ENCODE measurements around the gene LETM1. TPM values are rescaled to one million over a fixed set of nuclear protein-coding genes. Genes with fewer than 3 reads are reported as not detected.

Gene LETM1
- total and polyA plus RNA-seq, 2 experiments from 2014 or later: 23.3 to 68.9 TPM

DNA sequence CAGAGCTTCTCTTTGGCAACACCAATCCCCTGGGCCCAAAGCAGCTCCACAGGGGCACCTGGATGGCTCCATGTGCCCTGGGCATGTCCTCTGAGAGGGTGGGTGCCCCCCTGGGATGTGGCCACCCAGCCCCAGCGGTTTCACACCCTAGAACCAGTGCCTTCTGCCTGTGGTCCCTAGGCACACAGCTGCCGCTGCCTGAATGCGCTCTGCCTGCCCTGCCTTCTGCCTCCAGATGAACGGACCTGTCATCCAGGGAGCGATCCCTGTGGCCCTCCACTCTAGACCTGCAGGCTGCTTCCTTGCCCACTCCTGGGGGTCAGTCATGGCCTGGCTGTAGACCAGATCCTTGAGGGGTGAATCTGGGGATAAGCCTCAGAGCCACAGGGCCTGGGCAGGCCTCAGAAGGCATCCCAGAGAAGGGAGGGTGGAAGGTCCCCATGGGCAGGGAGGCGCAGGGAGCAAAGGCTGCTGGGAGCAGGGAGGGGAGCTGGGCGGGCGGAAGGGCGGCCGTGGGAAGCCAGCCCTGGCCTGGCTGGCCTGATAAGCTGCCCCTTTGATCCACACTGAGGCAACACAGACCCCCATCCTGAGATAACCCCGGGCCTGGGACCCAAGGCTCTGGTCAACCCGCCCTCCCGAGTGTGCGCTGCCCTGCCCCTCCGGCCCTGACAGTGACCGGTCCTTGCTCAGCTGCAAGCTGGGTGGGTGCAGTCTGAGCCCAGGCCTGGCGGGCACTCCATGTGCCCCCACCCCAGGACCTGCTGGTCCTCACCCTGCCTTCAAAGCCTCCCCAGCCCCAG is 71.0 kb downstream of the LETM1 start (continued):
- TF ChIP-seq, protein P1, sequence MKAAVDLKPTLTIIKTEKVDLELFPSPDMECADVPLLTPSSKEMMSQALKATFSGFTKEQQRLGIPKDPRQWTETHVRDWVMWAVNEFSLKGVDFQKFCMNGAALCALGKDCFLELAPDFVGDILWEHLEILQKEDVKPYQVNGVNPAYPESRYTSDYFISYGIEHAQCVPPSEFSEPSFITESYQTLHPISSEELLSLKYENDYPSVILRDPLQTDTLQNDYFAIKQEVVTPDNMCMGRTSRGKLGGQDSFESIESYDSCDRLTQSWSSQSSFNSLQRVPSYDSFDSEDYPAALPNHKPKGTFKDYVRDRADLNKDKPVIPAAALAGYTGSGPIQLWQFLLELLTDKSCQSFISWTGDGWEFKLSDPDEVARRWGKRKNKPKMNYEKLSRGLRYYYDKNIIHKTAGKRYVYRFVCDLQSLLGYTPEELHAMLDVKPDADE (IDR thresholded peaks at IDR 0.05): no peak
- TF ChIP-seq, protein P2, sequence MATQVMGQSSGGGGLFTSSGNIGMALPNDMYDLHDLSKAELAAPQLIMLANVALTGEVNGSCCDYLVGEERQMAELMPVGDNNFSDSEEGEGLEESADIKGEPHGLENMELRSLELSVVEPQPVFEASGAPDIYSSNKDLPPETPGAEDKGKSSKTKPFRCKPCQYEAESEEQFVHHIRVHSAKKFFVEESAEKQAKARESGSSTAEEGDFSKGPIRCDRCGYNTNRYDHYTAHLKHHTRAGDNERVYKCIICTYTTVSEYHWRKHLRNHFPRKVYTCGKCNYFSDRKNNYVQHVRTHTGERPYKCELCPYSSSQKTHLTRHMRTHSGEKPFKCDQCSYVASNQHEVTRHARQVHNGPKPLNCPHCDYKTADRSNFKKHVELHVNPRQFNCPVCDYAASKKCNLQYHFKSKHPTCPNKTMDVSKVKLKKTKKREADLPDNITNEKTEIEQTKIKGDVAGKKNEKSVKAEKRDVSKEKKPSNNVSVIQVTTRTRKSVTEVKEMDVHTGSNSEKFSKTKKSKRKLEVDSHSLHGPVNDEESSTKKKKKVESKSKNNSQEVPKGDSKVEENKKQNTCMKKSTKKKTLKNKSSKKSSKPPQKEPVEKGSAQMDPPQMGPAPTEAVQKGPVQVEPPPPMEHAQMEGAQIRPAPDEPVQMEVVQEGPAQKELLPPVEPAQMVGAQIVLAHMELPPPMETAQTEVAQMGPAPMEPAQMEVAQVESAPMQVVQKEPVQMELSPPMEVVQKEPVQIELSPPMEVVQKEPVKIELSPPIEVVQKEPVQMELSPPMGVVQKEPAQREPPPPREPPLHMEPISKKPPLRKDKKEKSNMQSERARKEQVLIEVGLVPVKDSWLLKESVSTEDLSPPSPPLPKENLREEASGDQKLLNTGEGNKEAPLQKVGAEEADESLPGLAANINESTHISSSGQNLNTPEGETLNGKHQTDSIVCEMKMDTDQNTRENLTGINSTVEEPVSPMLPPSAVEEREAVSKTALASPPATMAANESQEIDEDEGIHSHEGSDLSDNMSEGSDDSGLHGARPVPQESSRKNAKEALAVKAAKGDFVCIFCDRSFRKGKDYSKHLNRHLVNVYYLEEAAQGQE (IDR thresholded peaks at IDR 0.05; ENCODE audit: unreplicated experiment): no peak
- TF ChIP-seq ZNF331 (CRISPR knock-in tag; IDR thresholded peaks at IDR 0.05; ENCODE audit: low read depth) (no peak), NANOG (IDR thresholded peaks at IDR 0.05; ENCODE audit: borderline replicate concordance) (no peak)
- TF ChIP-seq, protein P3, sequence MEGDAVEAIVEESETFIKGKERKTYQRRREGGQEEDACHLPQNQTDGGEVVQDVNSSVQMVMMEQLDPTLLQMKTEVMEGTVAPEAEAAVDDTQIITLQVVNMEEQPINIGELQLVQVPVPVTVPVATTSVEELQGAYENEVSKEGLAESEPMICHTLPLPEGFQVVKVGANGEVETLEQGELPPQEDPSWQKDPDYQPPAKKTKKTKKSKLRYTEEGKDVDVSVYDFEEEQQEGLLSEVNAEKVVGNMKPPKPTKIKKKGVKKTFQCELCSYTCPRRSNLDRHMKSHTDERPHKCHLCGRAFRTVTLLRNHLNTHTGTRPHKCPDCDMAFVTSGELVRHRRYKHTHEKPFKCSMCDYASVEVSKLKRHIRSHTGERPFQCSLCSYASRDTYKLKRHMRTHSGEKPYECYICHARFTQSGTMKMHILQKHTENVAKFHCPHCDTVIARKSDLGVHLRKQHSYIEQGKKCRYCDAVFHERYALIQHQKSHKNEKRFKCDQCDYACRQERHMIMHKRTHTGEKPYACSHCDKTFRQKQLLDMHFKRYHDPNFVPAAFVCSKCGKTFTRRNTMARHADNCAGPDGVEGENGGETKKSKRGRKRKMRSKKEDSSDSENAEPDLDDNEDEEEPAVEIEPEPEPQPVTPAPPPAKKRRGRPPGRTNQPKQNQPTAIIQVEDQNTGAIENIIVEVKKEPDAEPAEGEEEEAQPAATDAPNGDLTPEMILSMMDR (conservative IDR thresholded peaks at IDR 0.05; ENCODE audit: low read depth in 2 of 2): no peak

DNA sequence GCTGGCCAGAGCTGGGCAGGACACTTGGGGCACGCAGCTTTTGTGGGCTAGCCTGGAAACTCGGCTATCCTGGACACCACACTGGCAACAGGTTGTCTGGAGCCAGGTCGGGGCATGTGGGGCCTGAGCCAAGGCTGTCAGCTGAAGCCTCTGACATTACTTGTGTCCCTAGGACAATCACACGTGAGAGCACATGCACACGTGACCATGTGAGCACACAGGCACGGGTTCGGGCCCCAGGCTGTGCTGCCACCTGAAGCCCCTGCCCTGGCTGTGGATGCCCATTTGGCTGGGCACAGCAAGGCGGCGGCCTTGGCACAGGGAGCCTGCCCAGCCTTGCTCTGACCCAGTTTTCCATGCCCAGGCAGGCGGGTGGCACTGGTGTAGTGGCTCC is 71.6 kb downstream of the LETM1 start:
- Mint-ChIP-seq H3K27me3 (ENCODE audit: insufficient read depth, low read depth, poor library complexity) (peaks cover 8% of the 10 kb centered on the region), H3K9me3 (no peaks in the 10 kb centered on the region), H3K4me1 (peaks cover 2% of the 10 kb centered on the region; the same call in 2 of the 3 replicates), H3K4me3 (no peak overlapping the region), H3K36me3 (ENCODE audit: low read depth) (no peaks in the 10 kb centered on the region), H3K27ac (no peak overlapping the region)
- H3K4me2 ChIP-seq: no peak overlapping the region
- H3K27me3 ChIP-seq (ENCODE audit: insufficient read depth): no peaks in the 10 kb centered on the region
- no peak overlapping the region for H2AFZ ChIP-seq
- no peak overlapping the region for H3K4me3 ChIP-seq
- H3K27ac ChIP-seq (ENCODE audit: low read depth): no peak overlapping the region
- H3F3A ChIP-seq (replicated peaks; ENCODE audit: low read depth): 0 out of 2 replicates have a peak, but pooled peaks cover 3% of the 10 kb centered on the region
- DNase-seq (ENCODE audit: low spot score) (no peak), ATAC-seq (no peak)
- no peaks in the 10 kb centered on the region for H4K20me1 ChIP-seq (replicated peaks; ENCODE audit: insufficient read depth)
- H3K36me3 ChIP-seq (ENCODE audit: insufficient read depth): no peaks in the 10 kb centered on the region
- no peaks in the 10 kb centered on the region for H3K9me2 ChIP-seq (ENCODE audit: insufficient read depth)
- H3K79me2 ChIP-seq (replicated peaks; ENCODE audit: insufficient read depth): no peaks in the 10 kb centered on the region
- no peaks in the 10 kb centered on the region; the same call in 1 of the 2 replicates for H3K4me1 ChIP-seq (ENCODE audit: insufficient read depth)
- TF ChIP-seq, protein P1 (IDR thresholded peaks at IDR 0.05): no peak
- TF ChIP-seq ZNF114 (CRISPR knock-in tag; IDR thresholded peaks at IDR 0.05) (no peak), JUNB (IDR thresholded peaks at IDR 0.05; ENCODE audit: unreplicated experiment) (no peak)
- TF ChIP-seq, protein P4, sequence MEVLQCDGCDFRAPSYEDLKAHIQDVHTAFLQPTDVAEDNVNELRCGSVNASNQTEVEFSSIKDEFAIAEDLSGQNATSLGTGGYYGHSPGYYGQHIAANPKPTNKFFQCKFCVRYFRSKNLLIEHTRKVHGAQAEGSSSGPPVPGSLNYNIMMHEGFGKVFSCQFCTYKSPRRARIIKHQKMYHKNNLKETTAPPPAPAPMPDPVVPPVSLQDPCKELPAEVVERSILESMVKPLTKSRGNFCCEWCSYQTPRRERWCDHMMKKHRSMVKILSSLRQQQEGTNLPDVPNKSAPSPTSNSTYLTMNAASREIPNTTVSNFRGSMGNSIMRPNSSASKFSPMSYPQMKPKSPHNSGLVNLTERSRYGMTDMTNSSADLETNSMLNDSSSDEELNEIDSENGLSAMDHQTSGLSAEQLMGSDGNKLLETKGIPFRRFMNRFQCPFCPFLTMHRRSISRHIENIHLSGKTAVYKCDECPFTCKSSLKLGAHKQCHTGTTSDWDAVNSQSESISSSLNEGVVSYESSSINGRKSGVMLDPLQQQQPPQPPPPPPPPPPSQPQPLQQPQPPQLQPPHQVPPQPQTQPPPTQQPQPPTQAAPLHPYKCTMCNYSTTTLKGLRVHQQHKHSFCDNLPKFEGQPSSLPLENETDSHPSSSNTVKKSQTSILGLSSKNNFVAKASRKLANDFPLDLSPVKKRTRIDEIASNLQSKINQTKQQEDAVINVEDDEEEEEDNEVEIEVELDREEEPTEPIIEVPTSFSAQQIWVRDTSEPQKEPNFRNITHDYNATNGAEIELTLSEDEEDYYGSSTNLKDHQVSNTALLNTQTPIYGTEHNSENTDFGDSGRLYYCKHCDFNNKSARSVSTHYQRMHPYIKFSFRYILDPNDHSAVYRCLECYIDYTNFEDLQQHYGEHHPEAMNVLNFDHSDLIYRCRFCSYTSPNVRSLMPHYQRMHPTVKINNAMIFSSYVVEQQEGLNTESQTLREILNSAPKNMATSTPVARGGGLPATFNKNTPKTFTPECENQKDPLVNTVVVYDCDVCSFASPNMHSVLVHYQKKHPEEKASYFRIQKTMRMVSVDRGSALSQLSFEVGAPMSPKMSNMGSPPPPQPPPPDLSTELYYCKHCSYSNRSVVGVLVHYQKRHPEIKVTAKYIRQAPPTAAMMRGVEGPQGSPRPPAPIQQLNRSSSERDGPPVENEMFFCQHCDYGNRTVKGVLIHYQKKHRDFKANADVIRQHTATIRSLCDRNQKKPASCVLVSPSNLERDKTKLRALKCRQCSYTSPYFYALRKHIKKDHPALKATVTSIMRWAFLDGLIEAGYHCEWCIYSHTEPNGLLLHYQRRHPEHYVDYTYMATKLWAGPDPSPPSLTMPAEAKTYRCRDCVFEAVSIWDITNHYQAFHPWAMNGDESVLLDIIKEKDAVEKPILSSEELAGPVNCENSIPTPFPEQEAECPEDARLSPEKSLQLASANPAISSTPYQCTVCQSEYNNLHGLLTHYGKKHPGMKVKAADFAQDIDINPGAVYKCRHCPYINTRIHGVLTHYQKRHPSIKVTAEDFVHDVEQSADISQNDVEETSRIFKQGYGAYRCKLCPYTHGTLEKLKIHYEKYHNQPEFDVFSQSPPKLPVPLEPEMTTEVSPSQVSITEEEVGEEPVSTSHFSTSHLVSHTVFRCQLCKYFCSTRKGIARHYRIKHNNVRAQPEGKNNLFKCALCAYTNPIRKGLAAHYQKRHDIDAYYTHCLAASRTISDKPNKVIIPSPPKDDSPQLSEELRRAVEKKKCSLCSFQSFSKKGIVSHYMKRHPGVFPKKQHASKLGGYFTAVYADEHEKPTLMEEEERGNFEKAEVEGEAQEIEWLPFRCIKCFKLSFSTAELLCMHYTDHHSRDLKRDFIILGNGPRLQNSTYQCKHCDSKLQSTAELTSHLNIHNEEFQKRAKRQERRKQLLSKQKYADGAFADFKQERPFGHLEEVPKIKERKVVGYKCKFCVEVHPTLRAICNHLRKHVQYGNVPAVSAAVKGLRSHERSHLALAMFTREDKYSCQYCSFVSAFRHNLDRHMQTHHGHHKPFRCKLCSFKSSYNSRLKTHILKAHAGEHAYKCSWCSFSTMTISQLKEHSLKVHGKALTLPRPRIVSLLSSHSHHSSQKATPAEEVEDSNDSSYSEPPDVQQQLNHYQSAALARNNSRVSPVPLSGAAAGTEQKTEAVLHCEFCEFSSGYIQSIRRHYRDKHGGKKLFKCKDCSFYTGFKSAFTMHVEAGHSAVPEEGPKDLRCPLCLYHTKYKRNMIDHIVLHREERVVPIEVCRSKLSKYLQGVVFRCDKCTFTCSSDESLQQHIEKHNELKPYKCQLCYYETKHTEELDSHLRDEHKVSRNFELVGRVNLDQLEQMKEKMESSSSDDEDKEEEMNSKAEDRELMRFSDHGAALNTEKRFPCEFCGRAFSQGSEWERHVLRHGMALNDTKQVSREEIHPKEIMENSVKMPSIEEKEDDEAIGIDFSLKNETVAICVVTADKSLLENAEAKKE (CRISPR knock-in tag; IDR thresholded peaks at IDR 0.05): no peak

Measured in GM23338 (cell line).